ENCODE measurements around the gene TTC27. TPM values are rescaled to one million over a fixed set of nuclear protein-coding genes. Genes with fewer than 3 reads are reported as not detected.

The TTC27 gene
- total RNA-seq, 5 donors from 2014 or later (not counting 1 experiment from before 2014, with no cell fraction given): 17.9 to 23.3 (median 21.6) TPM

- Mint-ChIP-seq H3K4me1 (no peaks in the 10 kb centered on the region), H3K4me3 (no peak overlapping the region), H3K9me3 (peaks cover 0 to 10% (median 8%) of the 10 kb centered on the region in 3 donors), H3K27ac (no peak overlapping the region), H3K27me3 (no peaks in the 10 kb centered on the region), H3K36me3 (peaks cover 49% of the 10 kb centered on the region)
- WGBS (ENCODE audit: insufficient coverage): no CpG with 5 or more reads among the region's 3 CpGs
- Histone ChIP-seq H3K27ac (ENCODE audit: low read length) (no peak overlapping the region), H3K9me3 (peaks cover 1% of the 10 kb centered on the region), H3K27me3 (replicated peaks in 1 of 2; ENCODE audit: control insufficient read depth in 2 of 2, extremely low read depth in 1 of 2, insufficient read depth in 2 of 2, low read length in 1 of 2) (no peaks in the 10 kb centered on the region), H3K4me3 (ENCODE audit: control insufficient read depth in 1 of 2, extremely low read depth in 1 of 2, low read length in 1 of 2) (no peak overlapping the region), H3K36me3 (ENCODE audit: control insufficient read depth in 2 of 2, extremely low read depth in 1 of 2, insufficient read depth in 1 of 2, low read length in 1 of 2) (peaks cover 0 to 16% of the 10 kb centered on the region in 2 donors), H3K4me1 (ENCODE audit: control insufficient read depth in 1 of 2, extremely low read depth in 1 of 2, insufficient read depth in 2 of 2, low read length in 2 of 2) (no peaks in the 10 kb centered on the region)
- ChIA-PET CTCF (no interaction called here), POLR2A (no interaction called here)
- DNase-seq: no peak
- ATAC-seq (replicated peaks in 1 of 4): no peak
Measured at GRCh38 chr2:32824070-32824809, 196.4 kb downstream of the TTC27 start.

DNA sequence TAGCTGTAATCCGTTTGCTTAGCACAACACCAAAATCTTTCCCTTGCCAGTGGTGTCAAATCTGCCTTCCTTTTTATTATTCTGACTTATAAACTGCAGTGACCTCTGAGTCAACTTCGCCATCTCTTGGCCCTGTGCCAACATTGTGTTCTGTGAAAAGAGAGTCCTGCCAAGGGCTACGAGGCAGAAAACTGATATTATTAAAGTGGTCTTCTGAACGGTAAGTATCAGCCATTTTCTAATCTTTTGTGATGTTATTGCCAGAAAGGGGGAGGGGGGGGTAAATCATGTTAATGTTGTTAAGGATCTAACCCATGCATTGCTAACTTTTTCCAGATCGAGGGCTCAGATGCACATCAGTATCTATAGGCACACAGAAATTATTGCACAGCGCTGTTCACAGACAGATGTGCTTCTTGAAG lies 197.5 kb downstream of the TTC27 start:
- Histone ChIP-seq H3K27me3 (replicated peaks in 1 of 2; ENCODE audit: control insufficient read depth in 2 of 2, extremely low read depth in 1 of 2, insufficient read depth in 2 of 2, low read length in 1 of 2) (no peaks in the 10 kb centered on the region), H3K9me3 (peaks cover 2% of the 10 kb centered on the region), H3K4me3 (ENCODE audit: control insufficient read depth in 1 of 2, extremely low read depth in 1 of 2, low read length in 1 of 2) (no peak overlapping the region), H3K36me3 (ENCODE audit: control insufficient read depth in 2 of 2, extremely low read depth in 1 of 2, insufficient read depth in 1 of 2, low read length in 1 of 2) (peaks cover 0 to 8% of the 10 kb centered on the region in 2 donors), H3K4me1 (ENCODE audit: control insufficient read depth in 1 of 2, extremely low read depth in 1 of 2, insufficient read depth in 2 of 2, low read length in 2 of 2) (no peaks in the 10 kb centered on the region), H3K27ac (ENCODE audit: low read length) (no peak overlapping the region)
- Mint-ChIP-seq H3K9me3 (peaks cover 0 to 14% (median 10%) of the 10 kb centered on the region in 3 donors), H3K4me3 (no peak overlapping the region), H3K36me3 (peaks cover 38% of the 10 kb centered on the region), H3K4me1 (no peaks in the 10 kb centered on the region), H3K27me3 (no peaks in the 10 kb centered on the region), H3K27ac (no peak overlapping the region)
- ChIA-PET CTCF (no interaction called here), POLR2A (no interaction called here)
- 93% methylated on average over 3 of the region's 6 CpGs for WGBS (ENCODE audit: insufficient coverage)
- DNase-seq (no peak), ATAC-seq (replicated peaks in 1 of 4) (no peak)

DNA sequence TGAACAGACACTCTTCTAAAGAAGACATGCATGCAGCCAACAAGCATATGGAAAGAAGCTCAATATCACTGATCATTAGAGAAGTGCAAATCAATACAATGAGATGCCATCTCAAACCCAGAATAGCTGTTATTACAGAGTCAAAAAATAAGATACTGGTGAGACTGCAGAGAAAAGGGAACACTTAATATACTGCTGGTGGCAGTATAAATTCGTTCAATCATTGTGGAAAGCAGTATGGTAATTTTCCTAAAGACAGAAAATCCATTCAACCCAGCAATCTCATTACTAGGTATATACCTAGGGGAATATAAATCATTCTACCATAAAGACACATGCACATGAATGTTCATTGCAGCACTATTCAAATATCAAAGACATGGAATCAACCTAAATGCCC lies 202.3 kb downstream of the TTC27 start:
- no peaks in the 10 kb centered on the region for H3K4me1 ChIP-seq (ENCODE audit: control insufficient read depth in 1 of 2, extremely low read depth in 1 of 2, insufficient read depth in 2 of 2, low read length in 2 of 2)
- Mint-ChIP-seq H3K36me3 (peaks cover 9% of the 10 kb centered on the region), H3K4me3 (no peak overlapping the region), H3K9me3 (peaks cover 0 to 26% (median 15%) of the 10 kb centered on the region in 3 donors), H3K27me3 (no peaks in the 10 kb centered on the region), H3K4me1 (peaks cover 0 to 3% (median 1%) of the 10 kb centered on the region in 3 donors), H3K27ac (no peak overlapping the region)
- no CpG with 5 or more reads among the region's 1 CpG for WGBS (ENCODE audit: insufficient coverage)
- ChIA-PET CTCF (no interaction called here), POLR2A (no interaction called here)
- no peak for DNase-seq
- H3K36me3 ChIP-seq (ENCODE audit: control insufficient read depth in 2 of 2, extremely low read depth in 1 of 2, insufficient read depth in 1 of 2, low read length in 1 of 2): no peaks in the 10 kb centered on the region
- H3K4me3 ChIP-seq (ENCODE audit: control insufficient read depth in 1 of 2, extremely low read depth in 1 of 2, low read length in 1 of 2): no peak overlapping the region
- no peak overlapping the region for H3K27ac ChIP-seq (ENCODE audit: low read length)
- no peaks in the 10 kb centered on the region for H3K27me3 ChIP-seq (replicated peaks in 1 of 2; ENCODE audit: control insufficient read depth in 2 of 2, extremely low read depth in 1 of 2, insufficient read depth in 2 of 2, low read length in 1 of 2)
- no peak for ATAC-seq (replicated peaks in 1 of 4)
- H3K9me3 ChIP-seq: peaks cover 2% of the 10 kb centered on the region

DNA sequence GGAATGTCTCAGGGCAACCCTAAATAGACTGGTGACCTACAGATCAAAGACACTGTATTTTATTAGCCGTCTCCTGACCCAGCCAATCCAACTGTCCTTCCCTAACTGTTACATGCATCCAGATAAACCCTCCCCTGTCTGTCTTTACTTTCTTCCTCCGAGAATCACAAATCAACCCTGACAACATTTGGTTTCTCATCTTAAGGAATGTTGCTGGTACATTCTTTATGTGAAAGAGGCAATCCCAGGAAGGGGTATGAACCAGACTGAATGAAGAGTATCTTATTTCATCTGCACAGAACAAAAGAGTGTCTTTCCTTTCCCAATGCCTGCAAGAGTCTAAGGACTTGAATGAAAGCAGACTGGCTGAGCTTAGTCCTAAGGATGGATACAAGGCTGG lies 205.0 kb downstream of the TTC27 start:
- H3K4me3 ChIP-seq (ENCODE audit: control insufficient read depth in 1 of 2, extremely low read depth in 1 of 2, low read length in 1 of 2): no peak overlapping the region
- WGBS (ENCODE audit: insufficient coverage): 86% methylated on average over 1 of the region's 2 CpGs
- no peak for DNase-seq
- H3K9me3 Mint-ChIP-seq: peaks cover 0 to 26% (median 11%) of the 10 kb centered on the region in 3 donors
- CTCF ChIA-PET: no interaction called here
- no peak for ATAC-seq (replicated peaks in 1 of 4)
- H3K36me3 ChIP-seq (ENCODE audit: control insufficient read depth in 2 of 2, extremely low read depth in 1 of 2, insufficient read depth in 1 of 2, low read length in 1 of 2): no peaks in the 10 kb centered on the region
- H3K9me3 ChIP-seq: peaks cover 2% of the 10 kb centered on the region
- H3K27me3 ChIP-seq (replicated peaks in 1 of 2; ENCODE audit: control insufficient read depth in 2 of 2, extremely low read depth in 1 of 2, insufficient read depth in 2 of 2, low read length in 1 of 2): peaks cover 0 to 2% of the 10 kb centered on the region in 2 experiments
- H3K27ac Mint-ChIP-seq: no peak overlapping the region
- H3K27ac ChIP-seq (ENCODE audit: low read length): no peak overlapping the region
- peaks cover 0 to 6% (median 4%) of the 10 kb centered on the region in 3 donors for H3K4me1 Mint-ChIP-seq
- no peaks in the 10 kb centered on the region for H3K36me3 Mint-ChIP-seq
- POLR2A ChIA-PET: no interaction called here
- H3K4me3 Mint-ChIP-seq: no peak overlapping the region
- H3K4me1 ChIP-seq (ENCODE audit: control insufficient read depth in 1 of 2, extremely low read depth in 1 of 2, insufficient read depth in 2 of 2, low read length in 2 of 2): no peaks in the 10 kb centered on the region
- H3K27me3 Mint-ChIP-seq: peaks cover 0 to 3% of the 10 kb centered on the region in 2 donors

GRCh38 chr2:32833709-32834108 lies 205.9 kb downstream of the TTC27 start:
- DNase-seq (no peak), ATAC-seq (replicated peaks in 1 of 4) (no peak)
- H3K27me3 Mint-ChIP-seq: peaks cover 0 to 3% of the 10 kb centered on the region in 2 donors
- H3K27ac Mint-ChIP-seq: no peak overlapping the region
- peaks cover 2% of the 10 kb centered on the region for H3K9me3 ChIP-seq
- peaks cover 0 to 6% (median 4%) of the 10 kb centered on the region in 3 donors for H3K4me1 Mint-ChIP-seq
- no peaks in the 10 kb centered on the region for H3K36me3 Mint-ChIP-seq
- H3K4me1 ChIP-seq (ENCODE audit: control insufficient read depth in 1 of 2, extremely low read depth in 1 of 2, insufficient read depth in 2 of 2, low read length in 2 of 2): no peaks in the 10 kb centered on the region
- peaks cover 0 to 22% (median 7%) of the 10 kb centered on the region in 3 donors for H3K9me3 Mint-ChIP-seq
- H3K4me3 ChIP-seq (ENCODE audit: control insufficient read depth in 1 of 2, extremely low read depth in 1 of 2, low read length in 1 of 2): no peak overlapping the region
- no peaks in the 10 kb centered on the region for H3K36me3 ChIP-seq (ENCODE audit: control insufficient read depth in 2 of 2, extremely low read depth in 1 of 2, insufficient read depth in 1 of 2, low read length in 1 of 2)
- peaks cover 0 to 7% of the 10 kb centered on the region in 2 experiments for H3K27me3 ChIP-seq (replicated peaks in 1 of 2; ENCODE audit: control insufficient read depth in 2 of 2, extremely low read depth in 1 of 2, insufficient read depth in 2 of 2, low read length in 1 of 2)
- H3K27ac ChIP-seq (ENCODE audit: low read length): no peak overlapping the region
- POLR2A ChIA-PET: no interaction called here
- no peak overlapping the region for H3K4me3 Mint-ChIP-seq
- CTCF ChIA-PET: no interaction called here
- WGBS (ENCODE audit: insufficient coverage): 9% methylated on average over 1 of the region's 2 CpGs

DNA sequence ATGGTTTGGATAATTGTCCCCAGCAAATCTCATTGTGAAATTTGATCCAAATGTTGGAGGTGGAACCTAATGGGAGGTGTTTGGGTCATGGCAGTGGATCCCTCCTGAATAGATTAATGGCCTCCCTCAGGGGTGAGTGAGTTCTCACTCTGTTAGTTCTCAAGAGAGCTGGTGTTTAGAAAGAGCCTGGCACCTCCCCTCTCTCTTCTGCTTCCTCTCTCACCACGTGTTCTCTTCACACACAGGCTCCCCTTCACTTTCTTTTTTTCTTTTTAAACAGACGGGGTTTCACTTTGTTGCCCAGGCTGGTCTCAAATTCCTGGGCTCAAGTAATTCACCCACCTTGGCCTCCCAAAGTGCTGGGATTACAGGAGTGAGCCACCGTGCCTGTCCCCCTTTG lies 207.3 kb downstream of the TTC27 start:
- no peaks in the 10 kb centered on the region for H3K36me3 Mint-ChIP-seq
- no peak for DNase-seq
- Histone ChIP-seq H3K4me3 (ENCODE audit: control insufficient read depth in 1 of 2, extremely low read depth in 1 of 2, low read length in 1 of 2) (no peak overlapping the region), H3K27ac (ENCODE audit: low read length) (no peak overlapping the region), H3K9me3 (no peaks in the 10 kb centered on the region), H3K4me1 (ENCODE audit: control insufficient read depth in 1 of 2, extremely low read depth in 1 of 2, insufficient read depth in 2 of 2, low read length in 2 of 2) (no peaks in the 10 kb centered on the region), H3K27me3 (replicated peaks in 1 of 2; ENCODE audit: control insufficient read depth in 2 of 2, extremely low read depth in 1 of 2, insufficient read depth in 2 of 2, low read length in 1 of 2) (peaks cover 0 to 10% of the 10 kb centered on the region in 2 experiments), H3K36me3 (ENCODE audit: control insufficient read depth in 2 of 2, extremely low read depth in 1 of 2, insufficient read depth in 1 of 2, low read length in 1 of 2) (no peaks in the 10 kb centered on the region)
- peaks cover 0 to 6% (median 4%) of the 10 kb centered on the region in 3 donors for H3K4me1 Mint-ChIP-seq
- POLR2A ChIA-PET: no interaction called here
- H3K27me3 Mint-ChIP-seq: peaks cover 0 to 5% of the 10 kb centered on the region in 2 donors
- H3K4me3 Mint-ChIP-seq: no peak overlapping the region
- H3K27ac Mint-ChIP-seq: no peak overlapping the region
- 70% methylated on average over 2 of the region's 3 CpGs for WGBS (ENCODE audit: insufficient coverage)
- CTCF ChIA-PET: no interaction called here
- ATAC-seq (replicated peaks in 1 of 4): no peak
- peaks cover 0 to 14% (median 5%) of the 10 kb centered on the region in 3 donors for H3K9me3 Mint-ChIP-seq

Data from T-cell (primary cell).